Adrenal gland (tissue), 5 donors: ENCODE measurements around the gene DNAH9.

Experiments used
- POLR2A ChIP-seq, 2 donors: fragments of 450-650 bp; IDR thresholded peaks; one replicate each; pipeline ENCODE4 v1.6.1; 2017; ENCODE audit warnings: antibody characterized with exemption in 2 of 2, mild to moderate bottlenecking in 2 of 2, moderate library complexity in 1 of 2
- TF ChIP-seq, protein P1 (sequence below), 6 experiments: fragments of 450-650 bp in 4 of 6; fragments of 200-600 bp in 2 of 6; sonication (generic) in 1 of 6; IDR thresholded peaks; 1 replicate in 5 of 6; 2 replicates in 1 of 6; pipeline versions ENCODE4 v1.5.1 to v1.8.0; 2016 to 2021; ENCODE audit warnings: antibody characterized with exemption in 6 of 6, mild to moderate bottlenecking in 2 of 6, moderate library complexity in 1 of 6
- donor health status: DM: no; HTN: no; CAD: no.

DNA sequence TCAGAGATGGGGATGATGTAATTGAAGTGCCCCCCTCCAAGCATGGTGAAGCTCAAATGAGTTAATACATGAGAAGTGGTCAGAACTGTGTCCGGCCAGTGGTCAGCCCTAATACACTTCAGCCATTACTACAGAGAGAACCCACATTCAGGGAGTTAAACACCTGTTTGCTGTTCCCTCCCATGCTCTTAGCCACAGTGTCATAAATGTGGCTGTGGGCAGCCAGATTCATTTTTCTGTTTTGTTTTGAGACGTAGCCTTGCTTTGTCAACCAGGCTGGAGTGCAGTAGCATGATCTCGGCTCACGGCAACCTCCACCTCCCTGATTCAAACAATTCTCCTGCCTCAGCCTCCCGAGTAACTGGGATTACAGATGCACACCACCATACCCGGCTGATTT is 139.9 kb downstream of the DNAH9 start:
- TF ChIP-seq, protein P1, sequence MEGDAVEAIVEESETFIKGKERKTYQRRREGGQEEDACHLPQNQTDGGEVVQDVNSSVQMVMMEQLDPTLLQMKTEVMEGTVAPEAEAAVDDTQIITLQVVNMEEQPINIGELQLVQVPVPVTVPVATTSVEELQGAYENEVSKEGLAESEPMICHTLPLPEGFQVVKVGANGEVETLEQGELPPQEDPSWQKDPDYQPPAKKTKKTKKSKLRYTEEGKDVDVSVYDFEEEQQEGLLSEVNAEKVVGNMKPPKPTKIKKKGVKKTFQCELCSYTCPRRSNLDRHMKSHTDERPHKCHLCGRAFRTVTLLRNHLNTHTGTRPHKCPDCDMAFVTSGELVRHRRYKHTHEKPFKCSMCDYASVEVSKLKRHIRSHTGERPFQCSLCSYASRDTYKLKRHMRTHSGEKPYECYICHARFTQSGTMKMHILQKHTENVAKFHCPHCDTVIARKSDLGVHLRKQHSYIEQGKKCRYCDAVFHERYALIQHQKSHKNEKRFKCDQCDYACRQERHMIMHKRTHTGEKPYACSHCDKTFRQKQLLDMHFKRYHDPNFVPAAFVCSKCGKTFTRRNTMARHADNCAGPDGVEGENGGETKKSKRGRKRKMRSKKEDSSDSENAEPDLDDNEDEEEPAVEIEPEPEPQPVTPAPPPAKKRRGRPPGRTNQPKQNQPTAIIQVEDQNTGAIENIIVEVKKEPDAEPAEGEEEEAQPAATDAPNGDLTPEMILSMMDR (IDR thresholded peaks at IDR 0.05): no peak
- TF ChIP-seq POLR2A (IDR thresholded peaks at IDR 0.05): no peak
